ENCODE data around the gene EDDM13. TPM values are rescaled to one million over a fixed set of nuclear protein-coding genes. Genes with fewer than 3 reads are reported as not detected.

EDDM13 gene
- total RNA-seq, 5 donors from 2014 or later (not counting 1 experiment from before 2014, with no cell fraction given) = not detected

GRCh38 chr19:56314381-56315076, 42.0 kb downstream of the EDDM13 start, which contains the start of gene ZSCAN5A:
Gene ZSCAN5A, minus strand, starts transcription at chr19:56314839. Its CDS starts 89,793 bp downstream, at chr19:56225046.
- Histone ChIP-seq H3K4me1 (ENCODE audit: control insufficient read depth in 1 of 2, extremely low read depth in 1 of 2, insufficient read depth in 2 of 2, low read length in 2 of 2) (peaks cover 10 to 13% of the 10 kb centered on the region in 2 experiments), H3K27ac (ENCODE audit: low read length) (peak within 1 kb of the TSS; percentile 97), H3K4me3 (ENCODE audit: control insufficient read depth in 1 of 2, extremely low read depth in 1 of 2, low read length in 1 of 2) (peak within 1 kb of the TSS; percentile 74 to 76), H3K36me3 (ENCODE audit: control insufficient read depth in 2 of 2, extremely low read depth in 1 of 2, insufficient read depth in 1 of 2, low read length in 1 of 2) (peaks cover 4 to 6% of the 10 kb centered on the region in 2 donors), H3K9me3 (no peaks in the 10 kb centered on the region), H3K27me3 (replicated peaks in 1 of 2; ENCODE audit: control insufficient read depth in 2 of 2, extremely low read depth in 1 of 2, insufficient read depth in 2 of 2, low read length in 1 of 2) (no peaks in the 10 kb centered on the region)
- ChIA-PET POLR2A (interaction anchor here (0.6 kb wide), 2 partner anchors 968 to 1309 kb away, joined by 4 to 8 read pairs; no protein-coding TSS in a partner anchor), CTCF (interaction anchor here (0.6 to 1.8 kb wide), 4 partner anchors 19 to 89 kb away, joined by 3 to 6 read pairs (median 4); no protein-coding TSS in a partner anchor)
- under 1% methylated on average over 39 of the region's 47 CpGs for WGBS (ENCODE audit: insufficient coverage)
- H3K4me3 Mint-ChIP-seq = peak within 1 kb of the TSS; percentile 82 to 92 (median 87)
- peak; percentile 93 to 99 (median 96) for DNase-seq
- peaks cover 10% of the 10 kb centered on the region for H3K36me3 Mint-ChIP-seq
- ATAC-seq (replicated peaks in 1 of 4) = peak; percentile 82 to 85 (median 84)
- H3K4me1 Mint-ChIP-seq = peaks cover 25 to 31% (median 26%) of the 10 kb centered on the region in 3 donors
- H3K27me3 Mint-ChIP-seq = no peaks in the 10 kb centered on the region
- no peaks in the 10 kb centered on the region for H3K9me3 Mint-ChIP-seq
- peak within 1 kb of the TSS; percentile 99 for H3K27ac Mint-ChIP-seq

- H3K27ac ChIP-seq (ENCODE audit: low read length) = peak overlapping the region; percentile 97
- no peaks in the 10 kb centered on the region for H3K9me3 Mint-ChIP-seq
- H3K4me1 ChIP-seq (ENCODE audit: control insufficient read depth in 1 of 2, extremely low read depth in 1 of 2, insufficient read depth in 2 of 2, low read length in 2 of 2) = peaks cover 10 to 13% of the 10 kb centered on the region in 2 experiments
- ChIA-PET CTCF (interaction anchor here (0.6 to 1.8 kb wide), 4 partner anchors 18 to 88 kb away, joined by 3 to 6 read pairs (median 4); no protein-coding TSS in a partner anchor), POLR2A (interaction anchor here (0.5 to 0.6 kb wide), 4 partner anchors 23 to 1310 kb away, joined by 4 to 8 read pairs (median 4); partner anchors contain the start of gene ZNF787 (in 1 of the 2))
- H3K27ac Mint-ChIP-seq = peak overlapping the region; percentile 99
- 2% methylated on average over 27 of the region's 37 CpGs for WGBS (ENCODE audit: insufficient coverage)
- ATAC-seq (replicated peaks in 1 of 4) (peak; percentile 84 to 88 (median 85)), DNase-seq (peak; percentile 81 to 96 (median 89))
- peak overlapping the region; percentile 74 to 76 for H3K4me3 ChIP-seq (ENCODE audit: control insufficient read depth in 1 of 2, extremely low read depth in 1 of 2, low read length in 1 of 2)
- peaks cover 7% of the 10 kb centered on the region for H3K36me3 Mint-ChIP-seq
- peaks cover 0 to under 1% of the 10 kb centered on the region in 2 experiments for H3K27me3 ChIP-seq (replicated peaks in 1 of 2; ENCODE audit: control insufficient read depth in 2 of 2, extremely low read depth in 1 of 2, insufficient read depth in 2 of 2, low read length in 1 of 2)
- H3K36me3 ChIP-seq (ENCODE audit: control insufficient read depth in 2 of 2, extremely low read depth in 1 of 2, insufficient read depth in 1 of 2, low read length in 1 of 2) = peaks cover 4 to 6% of the 10 kb centered on the region in 2 donors
- H3K9me3 ChIP-seq = no peaks in the 10 kb centered on the region
- H3K4me3 Mint-ChIP-seq = peak overlapping the region; percentile 82 to 92 (median 87)
- peaks cover 25 to 31% (median 26%) of the 10 kb centered on the region in 3 donors for H3K4me1 Mint-ChIP-seq
- H3K27me3 Mint-ChIP-seq = peaks cover 0 to 5% of the 10 kb centered on the region in 2 donors
Observed at GRCh38 chr19:56315077-56315828, 42.7 kb downstream of the EDDM13 start.

GRCh38 chr19:56316728-56317127, 44.2 kb downstream of the EDDM13 start:
- ChIA-PET POLR2A (no interaction called here), CTCF (no interaction called here)
- Mint-ChIP-seq H3K27ac (no peak overlapping the region), H3K27me3 (peaks cover 0 to 5% of the 10 kb centered on the region in 2 donors), H3K4me1 (peaks cover 25 to 31% (median 26%) of the 10 kb centered on the region in 3 donors), H3K9me3 (no peaks in the 10 kb centered on the region), H3K36me3 (no peaks in the 10 kb centered on the region), H3K4me3 (peak overlapping the region in 1 of 3 donors; percentile 82)
- no peaks in the 10 kb centered on the region for H3K9me3 ChIP-seq
- no peak for DNase-seq
- no peak for ATAC-seq (replicated peaks in 1 of 4)
- peaks cover 10 to 13% of the 10 kb centered on the region in 2 experiments for H3K4me1 ChIP-seq (ENCODE audit: control insufficient read depth in 1 of 2, extremely low read depth in 1 of 2, insufficient read depth in 2 of 2, low read length in 2 of 2)
- H3K27me3 ChIP-seq (replicated peaks in 1 of 2; ENCODE audit: control insufficient read depth in 2 of 2, extremely low read depth in 1 of 2, insufficient read depth in 2 of 2, low read length in 1 of 2) = peaks cover 0 to 2% of the 10 kb centered on the region in 2 experiments
- WGBS (ENCODE audit: insufficient coverage) = 100% methylated on average over 3 of the region's 5 CpGs
- H3K36me3 ChIP-seq (ENCODE audit: control insufficient read depth in 2 of 2, extremely low read depth in 1 of 2, insufficient read depth in 1 of 2, low read length in 1 of 2) = peaks cover 0 to 4% of the 10 kb centered on the region in 2 donors
- no peak overlapping the region for H3K4me3 ChIP-seq (ENCODE audit: control insufficient read depth in 1 of 2, extremely low read depth in 1 of 2, low read length in 1 of 2)
- H3K27ac ChIP-seq (ENCODE audit: low read length) = no peak overlapping the region

- Mint-ChIP-seq H3K27me3 (peaks cover 0 to 11% of the 10 kb centered on the region in 2 donors), H3K36me3 (no peaks in the 10 kb centered on the region), H3K9me3 (no peaks in the 10 kb centered on the region), H3K27ac (no peak overlapping the region), H3K4me3 (no peak overlapping the region), H3K4me1 (peaks cover 21 to 24% (median 22%) of the 10 kb centered on the region in 3 donors)
- ChIA-PET POLR2A (no interaction called here), CTCF (no interaction called here)
- no peak overlapping the region for H3K27ac ChIP-seq (ENCODE audit: low read length)
- peaks cover 4 to 13% of the 10 kb centered on the region in 2 experiments for H3K4me1 ChIP-seq (ENCODE audit: control insufficient read depth in 1 of 2, extremely low read depth in 1 of 2, insufficient read depth in 2 of 2, low read length in 2 of 2)
- peaks cover 0 to 2% of the 10 kb centered on the region in 2 experiments for H3K27me3 ChIP-seq (replicated peaks in 1 of 2; ENCODE audit: control insufficient read depth in 2 of 2, extremely low read depth in 1 of 2, insufficient read depth in 2 of 2, low read length in 1 of 2)
- H3K36me3 ChIP-seq (ENCODE audit: control insufficient read depth in 2 of 2, extremely low read depth in 1 of 2, insufficient read depth in 1 of 2, low read length in 1 of 2) = peaks cover 0 to 2% of the 10 kb centered on the region in 2 donors
- WGBS (ENCODE audit: insufficient coverage) = no CpG with 5 or more reads among the region's 2 CpGs
- no peak for ATAC-seq (replicated peaks in 1 of 4)
- H3K4me3 ChIP-seq (ENCODE audit: control insufficient read depth in 1 of 2, extremely low read depth in 1 of 2, low read length in 1 of 2) = no peak overlapping the region
- no peaks in the 10 kb centered on the region for H3K9me3 ChIP-seq
- no peak for DNase-seq
Observed at GRCh38 chr19:56317749-56318148, 45.2 kb downstream of the EDDM13 start.

- Histone ChIP-seq H3K9me3 (no peaks in the 10 kb centered on the region), H3K4me1 (ENCODE audit: control insufficient read depth in 1 of 2, extremely low read depth in 1 of 2, insufficient read depth in 2 of 2, low read length in 2 of 2) (peaks cover 0 to 6% of the 10 kb centered on the region in 2 experiments)
- WGBS (ENCODE audit: insufficient coverage) = 88% methylated on average over 1 of the region's 3 CpGs
Observed at GRCh38 chr19:56319991-56320390, 47.4 kb downstream of the EDDM13 start.

More at GRCh38 chr19:56319991-56320390, 47.4 kb downstream of the EDDM13 start:
- Mint-ChIP-seq H3K4me1 (peaks cover 7 to 9% (median 8%) of the 10 kb centered on the region in 3 donors), H3K27me3 (peaks cover 4 to 15% of the 10 kb centered on the region in 2 donors), H3K4me3 (no peak overlapping the region), H3K36me3 (no peaks in the 10 kb centered on the region), H3K9me3 (no peaks in the 10 kb centered on the region), H3K27ac (no peak overlapping the region)
- ATAC-seq (replicated peaks in 1 of 4) (no peak), DNase-seq (no peak)
- H3K27me3 ChIP-seq (replicated peaks in 1 of 2; ENCODE audit: control insufficient read depth in 2 of 2, extremely low read depth in 1 of 2, insufficient read depth in 2 of 2, low read length in 1 of 2) = peaks cover 0 to 2% of the 10 kb centered on the region in 2 experiments
- no peak overlapping the region for H3K27ac ChIP-seq (ENCODE audit: low read length)
- ChIA-PET CTCF (no interaction called here), POLR2A (no interaction called here)
- H3K36me3 ChIP-seq (ENCODE audit: control insufficient read depth in 2 of 2, extremely low read depth in 1 of 2, insufficient read depth in 1 of 2, low read length in 1 of 2) = no peaks in the 10 kb centered on the region
- no peak overlapping the region for H3K4me3 ChIP-seq (ENCODE audit: control insufficient read depth in 1 of 2, extremely low read depth in 1 of 2, low read length in 1 of 2)
